ENCODE results near the gene PLXNA2. TPM values are rescaled to one million over a fixed set of nuclear protein-coding genes. Genes with fewer than 3 reads are reported as not detected.

Gene PLXNA2
- total RNA-seq, 2 experiments from 2014 or later, result 0.13 to 0.23 TPM

GRCh38 chr1:208231881-208232661 lies 12.1 kb downstream of the PLXNA2 start:
- intact Hi-C loops (cut with micrococcal nuclease), result no loop called here
- Mint-ChIP-seq H3K4me3 (no peak overlapping the region), H3K4me1 (ENCODE audit: low read depth) (peaks cover 12% of the 10 kb centered on the region), H3K27ac (no peak overlapping the region), H3K9me3 (no peaks in the 10 kb centered on the region), H3K36me3 (ENCODE audit: low read depth) (no peaks in the 10 kb centered on the region), H3K27me3 (peaks cover 16% of the 10 kb centered on the region)
- DNase-seq (no peak), ATAC-seq (no peak)
- TF ChIP-seq, protein P1, sequence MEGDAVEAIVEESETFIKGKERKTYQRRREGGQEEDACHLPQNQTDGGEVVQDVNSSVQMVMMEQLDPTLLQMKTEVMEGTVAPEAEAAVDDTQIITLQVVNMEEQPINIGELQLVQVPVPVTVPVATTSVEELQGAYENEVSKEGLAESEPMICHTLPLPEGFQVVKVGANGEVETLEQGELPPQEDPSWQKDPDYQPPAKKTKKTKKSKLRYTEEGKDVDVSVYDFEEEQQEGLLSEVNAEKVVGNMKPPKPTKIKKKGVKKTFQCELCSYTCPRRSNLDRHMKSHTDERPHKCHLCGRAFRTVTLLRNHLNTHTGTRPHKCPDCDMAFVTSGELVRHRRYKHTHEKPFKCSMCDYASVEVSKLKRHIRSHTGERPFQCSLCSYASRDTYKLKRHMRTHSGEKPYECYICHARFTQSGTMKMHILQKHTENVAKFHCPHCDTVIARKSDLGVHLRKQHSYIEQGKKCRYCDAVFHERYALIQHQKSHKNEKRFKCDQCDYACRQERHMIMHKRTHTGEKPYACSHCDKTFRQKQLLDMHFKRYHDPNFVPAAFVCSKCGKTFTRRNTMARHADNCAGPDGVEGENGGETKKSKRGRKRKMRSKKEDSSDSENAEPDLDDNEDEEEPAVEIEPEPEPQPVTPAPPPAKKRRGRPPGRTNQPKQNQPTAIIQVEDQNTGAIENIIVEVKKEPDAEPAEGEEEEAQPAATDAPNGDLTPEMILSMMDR (IDR thresholded peaks at IDR 0.05), result no peak
- POLR2A ChIA-PET, result interaction anchor here (0.7 kb wide), 1 partner anchor 15 kb away, joined by 3 read pairs; no protein-coding TSS in a partner anchor
- CTCF ChIA-PET, result interaction anchor here (1.4 to 1.5 kb wide), 2 partner anchors 13 to 102 kb away, joined by 3 to 6 read pairs; no protein-coding TSS in a partner anchor

DNA sequence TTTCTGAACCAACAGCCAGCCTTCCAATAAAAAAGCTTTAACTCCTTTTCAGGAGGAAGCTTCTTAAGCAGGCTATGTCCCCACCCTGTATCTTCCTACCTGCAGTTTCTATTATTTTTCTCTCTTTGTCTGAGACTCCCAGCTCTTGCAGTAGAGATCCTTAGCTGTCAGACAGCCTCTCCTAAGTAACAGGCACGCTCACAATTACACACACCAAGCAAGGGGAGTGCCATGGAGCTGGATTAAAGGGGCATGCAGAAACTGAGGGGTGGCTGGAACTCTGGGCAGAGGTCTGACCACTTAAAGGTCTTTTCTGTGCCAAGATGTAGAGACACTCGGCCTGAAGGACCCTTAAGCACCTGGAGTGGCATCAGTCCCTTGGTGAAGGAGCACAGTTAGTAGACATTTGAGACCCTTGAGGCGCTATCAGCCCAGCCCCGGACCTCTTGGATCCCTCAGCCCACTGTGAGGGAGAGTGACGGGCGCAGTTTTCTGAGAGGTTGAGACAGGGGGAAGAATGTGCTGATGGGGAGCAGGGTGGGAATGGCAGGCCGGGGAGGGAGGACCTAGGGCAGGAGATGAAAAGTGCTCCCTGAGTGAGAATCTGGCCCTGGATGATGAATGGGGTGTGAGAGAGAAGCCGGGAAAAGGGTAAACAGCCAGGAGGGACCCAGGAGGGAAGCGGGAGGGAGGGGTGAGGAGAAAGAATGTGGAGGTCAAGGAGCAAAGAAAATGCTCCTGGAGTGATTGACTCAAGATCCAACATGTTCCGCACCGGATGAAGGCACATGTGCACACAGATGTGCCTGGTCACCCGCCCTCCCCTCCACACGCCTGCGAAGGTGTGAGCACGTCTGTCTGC lies 13.3 kb downstream of the PLXNA2 start:
- H3K4me1 Mint-ChIP-seq (ENCODE audit: low read depth), result peaks cover 5% of the 10 kb centered on the region
- H3K27ac Mint-ChIP-seq, result no peak overlapping the region
- H3K9me3 Mint-ChIP-seq, result no peaks in the 10 kb centered on the region
- peaks cover 8% of the 10 kb centered on the region for H3K27me3 Mint-ChIP-seq
- POLR2A ChIA-PET, result no interaction called here
- no peak overlapping the region for H3K4me3 Mint-ChIP-seq
- intact Hi-C loops (cut with micrococcal nuclease), result no loop called here
- CTCF ChIA-PET, result interaction anchor here (2.4 kb wide), 1 partner anchor 14 kb away, joined by 6 read pairs; no protein-coding TSS in a partner anchor
- H3K36me3 Mint-ChIP-seq (ENCODE audit: low read depth), result no peaks in the 10 kb centered on the region
- DNase-seq, result no peak
- ATAC-seq, result no peak
- TF ChIP-seq, protein P1 (IDR thresholded peaks at IDR 0.05), result no peak

DNA sequence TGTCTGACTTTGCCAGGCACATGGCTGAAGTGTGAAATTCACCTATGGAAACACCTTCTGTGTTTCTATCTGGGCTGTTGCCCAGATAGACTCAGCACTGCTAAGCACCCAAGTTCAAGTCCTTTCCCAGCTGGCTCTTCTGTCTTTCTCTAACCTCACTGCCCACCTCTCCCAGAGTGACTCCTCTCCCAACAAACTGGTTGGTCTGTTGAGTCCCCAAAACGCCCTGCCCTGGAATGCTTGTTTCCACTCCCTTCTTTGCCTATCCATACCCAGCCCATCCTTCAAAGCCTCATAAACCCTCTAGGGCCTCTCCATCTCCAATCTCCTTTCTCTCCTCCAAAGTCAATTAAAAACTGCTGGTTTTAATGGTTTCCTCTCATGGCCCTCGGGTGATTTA lies 15.6 kb downstream of the PLXNA2 start:
- Mint-ChIP-seq H3K4me1 (ENCODE audit: low read depth) (no peaks in the 10 kb centered on the region), H3K27me3 (peaks cover 2% of the 10 kb centered on the region), H3K27ac (no peak overlapping the region), H3K9me3 (no peaks in the 10 kb centered on the region), H3K36me3 (ENCODE audit: low read depth) (no peaks in the 10 kb centered on the region), H3K4me3 (no peak overlapping the region)
- DNase-seq (no peak), ATAC-seq (no peak)
- ChIA-PET POLR2A (no interaction called here), CTCF (interaction anchor here (1.3 to 2.9 kb wide), 2 partner anchors 10 to 16 kb away, joined by 4 to 8 read pairs; partner anchors contain the start of gene PLXNA2)
- intact Hi-C loops (cut with micrococcal nuclease), result no loop called here
- TF ChIP-seq, protein P1 (IDR thresholded peaks at IDR 0.05), result no peak

- CTCF ChIA-PET, result interaction anchor here (1.0 to 2.9 kb wide), 3 partner anchors 11 to 18 kb away, joined by 3 to 8 read pairs (median 4); partner anchors contain the start of gene PLXNA2
- Mint-ChIP-seq H3K4me1 (ENCODE audit: low read depth) (no peaks in the 10 kb centered on the region), H3K36me3 (ENCODE audit: low read depth) (no peaks in the 10 kb centered on the region), H3K27ac (no peak overlapping the region), H3K4me3 (no peak overlapping the region), H3K9me3 (no peaks in the 10 kb centered on the region), H3K27me3 (peaks cover 2% of the 10 kb centered on the region)
- ATAC-seq (no peak), DNase-seq (no peak)
- POLR2A ChIA-PET, result no interaction called here
- intact Hi-C loops (cut with micrococcal nuclease), result no loop called here
- TF ChIP-seq, protein P1 (IDR thresholded peaks at IDR 0.05), result no peak
Observed at GRCh38 chr1:208228026-208228425, 16.2 kb downstream of the PLXNA2 start.
